Panc1 (cell line): ENCODE data around the gene CBARP. TPM values are rescaled to one million over a fixed set of nuclear protein-coding genes. Genes with fewer than 3 reads are reported as not detected.

ENCODE experiments used
- ATAC-seq: fragments of 200-7000 bp; cut with Tn5 transposase; 2 replicates; pipeline ENCODE4 v1.9.1; 2020; ENCODE audit warnings: mild to moderate bottlenecking, moderate library complexity
- BruUV-seq: library from RNA; stranded (reverse); fragments of 400-500 nt; replicated peaks from 2 replicates; lab custom pipeline; 2021; lab: Mats Ljungman, UMichigan
- CTCF ChIA-PET: fragments of 300-600 bp; sonication (Branson Sonifier 250); formaldehyde crosslinking; loops from one replicate; lab custom pipeline; 2022; ENCODE audit warnings: antibody characterized with exemption; lab: Charles Lee
- POLR2A ChIA-PET: fragments of 300-600 bp; sonication (Branson Sonifier 250); formaldehyde crosslinking; loops from one replicate; lab custom pipeline; 2022; ENCODE audit warnings: antibody characterized with exemption; lab: Charles Lee
- DNase-seq: peaks from one replicate; pipeline ENCODE4 v3.0.0-alpha.2; 2010; ENCODE audit warnings: low read depth, low spot score
- H3K27ac ChIP-seq: 2 replicates; pipeline ENCODE4 v1.5.1; 2011; ENCODE audit warnings: mild to moderate bottlenecking, low read length, inconsistent platforms
- H3K27me3 ChIP-seq: fragments of 200-500 bp; sonication (Bioruptor generic); 2 replicates; pipeline ENCODE4 v1.6.0; 2014; ENCODE audit warnings: low read length, inconsistent platforms; ENCODE audit not compliant: control insufficient read depth, insufficient read depth
- H3K36me3 ChIP-seq: fragments of 200-500 bp; sonication (Bioruptor generic); 2 replicates; pipeline ENCODE4 v1.5.1; 2014; ENCODE audit warnings: inconsistent platforms, mild to moderate bottlenecking, low read length, moderate library complexity; ENCODE audit not compliant: control insufficient read depth, insufficient read depth
- H3K4me1 ChIP-seq: 2 replicates; pipeline ENCODE4 v1.5.1; 2011; ENCODE audit warnings: inconsistent platforms, mild to moderate bottlenecking, low read length, moderate library complexity; ENCODE audit not compliant: control insufficient read depth, insufficient read depth
- H3K4me3 ChIP-seq, 2 experiments: 2 replicates each; pipeline ENCODE4 v1.5.1; 2011 to 2012; ENCODE audit warnings: low read depth in 2 of 2, low read length in 2 of 2, mild to moderate bottlenecking in 2 of 2, inconsistent platforms in 1 of 2, moderate library complexity in 1 of 2
- H3K9me3 ChIP-seq: fragments of 200-500 bp; sonication (Bioruptor generic); 2 replicates; pipeline ENCODE4 v1.5.1; 2014; ENCODE audit warnings: low read depth, mild to moderate bottlenecking, inconsistent platforms, low read length, moderate library complexity; ENCODE audit not compliant: control insufficient read depth, insufficient read depth
- CTCF ChIP-seq: fragments of 450-650 bp; IDR thresholded peaks from 2 replicates; pipeline ENCODE4 v1.5.1; 2017; ENCODE audit warnings: mild to moderate bottlenecking
- POLR2AphosphoS5 ChIP-seq: IDR thresholded peaks from 2 replicates; pipeline ENCODE4 v1.6.1; 2012; ENCODE audit warnings: mild to moderate bottlenecking, low read depth, low read length, moderate library complexity
- REST ChIP-seq, 2 experiments: IDR thresholded peaks; 2 replicates each; pipeline ENCODE4 v1.6.1; 2011 to 2012; ENCODE audit warnings: low read depth in 2 of 2, control low read depth in 1 of 2, low read length in 1 of 2, mild to moderate bottlenecking in 1 of 2, moderate library complexity in 1 of 2; ENCODE audit not compliant: insufficient read depth in 1 of 2
- SIN3A ChIP-seq: IDR thresholded peaks from 2 replicates; pipeline ENCODE4 v1.6.1; 2012; ENCODE audit warnings: low read depth, mild to moderate bottlenecking, low read length, moderate library complexity, borderline replicate concordance; ENCODE audit not compliant: insufficient read depth
- TCF7L2 ChIP-seq: IDR thresholded peaks from 2 replicates; pipeline ENCODE4 v1.6.1; 2011; ENCODE audit warnings: mild to moderate bottlenecking, low read depth, low read length, inconsistent platforms
- in situ Hi-C: cut with HindIII; loops from 2 replicates; pipeline ENCODE4 v1.10.0; 2016; ENCODE audit warnings: low sequenced_read_pairs, low pct_unique_long_range_greater_than_20kb
- intact Hi-C: fragments of 100-400 bp; cut with micrococcal nuclease; formaldehyde crosslinking; loops from one replicate; pipeline ENCODE4 v1.10.0; 2022; ENCODE audit not compliant: unreplicated experiment
- total RNA-seq: library from RNA; stranded (reverse); gene quantifications from one replicate; pipeline ENCODE4 v1.2.1, GENCODE V29; 2021; ENCODE audit not compliant: unreplicated experiment

The CBARP gene
- total RNA-seq, 1 experiment from 2014 or later = 14.5 TPM

DNA sequence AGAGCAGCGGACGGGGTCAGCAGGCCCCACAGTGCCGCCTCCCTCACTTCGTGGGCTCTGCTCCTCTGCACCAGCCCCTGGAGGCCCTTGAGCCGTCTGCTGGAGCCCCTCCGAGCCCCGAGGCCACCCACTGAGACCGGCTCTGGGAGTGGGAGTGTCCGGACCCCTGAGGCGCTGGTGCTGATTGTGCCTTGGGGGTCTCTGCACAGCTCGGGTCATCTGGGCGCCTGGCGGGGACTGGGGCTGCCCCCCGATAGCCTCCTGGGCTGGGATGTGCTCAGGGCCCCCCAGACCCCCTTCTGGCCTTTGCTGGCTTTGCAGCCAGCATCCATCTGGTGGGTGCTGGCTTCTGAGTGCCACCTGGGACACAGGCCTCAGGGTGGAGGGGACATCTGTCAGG lies 15.4 kb downstream of the CBARP start:
- BruUV-seq = no TSS peak

GRCh38 chr19:1221904-1222255 lies 15.9 kb downstream of the CBARP start:
- CTCF ChIA-PET = interaction anchor here (0.6 kb wide), 1 partner anchor 44 kb away, joined by 3 read pairs; no protein-coding TSS in a partner anchor
- in situ Hi-C loops (no loop called here), intact Hi-C loops (no loop called here)
- no peaks in the 10 kb centered on the region for H3K9me3 ChIP-seq
- TF ChIP-seq TCF7L2 = no peak
- no peak for TF ChIP-seq SIN3A
- TF ChIP-seq POLR2AphosphoS5 = no peak
- TF ChIP-seq CTCF = no peak
- TF ChIP-seq REST (IDR thresholded peaks at IDR 0.05; ENCODE audit: insufficient read depth in 1 of 2, low read depth in 2 of 2, low read length in 1 of 2) = no peak
- no TSS peak for BruUV-seq
- ATAC-seq = no peak
- H3K27me3 ChIP-seq = no peaks in the 10 kb centered on the region
- POLR2A ChIA-PET = no interaction called here
- DNase-seq = no peak
- no peak overlapping the region for H3K4me3 ChIP-seq
- H3K36me3 ChIP-seq = no peaks in the 10 kb centered on the region
- no peak overlapping the region for H3K27ac ChIP-seq
- peaks cover 4% of the 10 kb centered on the region; the same call in 1 of the 2 replicates for H3K4me1 ChIP-seq

More for the DNA sequence above, 15.4 kb downstream of the CBARP start:
- Histone ChIP-seq H3K4me3 (no peak overlapping the region), H3K36me3 (no peaks in the 10 kb centered on the region), H3K27ac (no peak overlapping the region), H3K9me3 (no peaks in the 10 kb centered on the region), H3K4me1 (peaks cover 3% of the 10 kb centered on the region; the same call in 1 of the 2 replicates), H3K27me3 (no peaks in the 10 kb centered on the region)
- TF ChIP-seq POLR2AphosphoS5 (no peak), SIN3A (no peak), TCF7L2 (no peak), CTCF (no peak), REST (IDR thresholded peaks at IDR 0.05; ENCODE audit: insufficient read depth in 1 of 2, low read depth in 2 of 2, low read length in 1 of 2) (no peak)
- DNase-seq = no peak
- ChIA-PET CTCF (interaction anchor here (0.6 kb wide), 2 partner anchors 12 to 44 kb away, joined by 3 to 4 read pairs; no protein-coding TSS in a partner anchor), POLR2A (no interaction called here)
- in situ Hi-C loops = no loop called here
- intact Hi-C loops = no loop called here
- ATAC-seq = no peak
